Lung (tissue), 12 donors: ENCODE data around the gene CBX5. TPM values are rescaled to one million over a fixed set of nuclear protein-coding genes. Genes with fewer than 3 reads are reported as not detected.

Experiments
- ATAC-seq: fragments of 200-7000 bp; cut with Tn5 transposase; one replicate; pipeline ENCODE4 v1.9.1; 2020; ENCODE audit warnings: moderate number of reproducible peaks; ENCODE audit not compliant: insufficient read depth, low FRiP score
- DNase-seq, 3 donors: peaks; one replicate each; pipeline ENCODE4 v3.0.0-alpha.2; 2013 to 2017
- H3K27ac ChIP-seq, 2 donors: one replicate each; pipeline ENCODE4 v1.5.1; 2013; ENCODE audit warnings: mild to moderate bottlenecking in 2 of 2, moderate library complexity in 2 of 2, control low read depth in 1 of 2, inconsistent platforms in 1 of 2, low read depth in 1 of 2, low read length in 1 of 2
- H3K27me3 ChIP-seq, 3 donors: one replicate each; pipeline ENCODE4 v1.5.1; 2013; ENCODE audit warnings: low read length in 2 of 3; ENCODE audit not compliant: control insufficient read depth in 3 of 3, insufficient read depth in 3 of 3
- H3K36me3 ChIP-seq, 4 donors: one replicate each; pipeline ENCODE4 v1.5.1; 2013; ENCODE audit warnings: low read length in 4 of 4, mild to moderate bottlenecking in 1 of 4, moderate library complexity in 1 of 4; ENCODE audit not compliant: control insufficient read depth in 4 of 4, insufficient read depth in 4 of 4
- H3K4me1 ChIP-seq, 5 donors: one replicate each; pipeline ENCODE4 v1.5.1; 2013; ENCODE audit warnings: low read length in 5 of 5, mild to moderate bottlenecking in 2 of 5, moderate library complexity in 1 of 5; ENCODE audit not compliant: control insufficient read depth in 5 of 5, insufficient read depth in 5 of 5
- H3K4me3 ChIP-seq: one replicate; pipeline ENCODE4 v1.5.1; 2013; ENCODE audit warnings: mild to moderate bottlenecking, control low read depth, moderate library complexity
- H3K9ac ChIP-seq, 2 donors: one replicate each; pipeline ENCODE4 v1.5.1; 2013; ENCODE audit warnings: low read length in 2 of 2, control low read depth in 1 of 2; ENCODE audit not compliant: insufficient read depth in 1 of 2
- H3K9me3 ChIP-seq, 4 donors: one replicate each; pipeline ENCODE4 v1.5.1; 2013; ENCODE audit warnings: low read length in 3 of 4, mild to moderate bottlenecking in 1 of 4, moderate library complexity in 1 of 4; ENCODE audit not compliant: control insufficient read depth in 4 of 4, insufficient read depth in 3 of 4
- CTCF ChIP-seq: IDR thresholded peaks from 2 replicates; pipeline ENCODE4 v1.5.1; 2012; ENCODE audit warnings: mild to moderate bottlenecking; ENCODE audit errors: control extremely low read depth, extremely low read depth
- WGBS, 2 donors: extraction: QIAGEN DNeasy Blood & Tissue Kit; methylation state at CpG; one replicate each; pipeline ENCODE4 v1.1.7; 2013; 5-methylcytosine and 5-hydroxymethylcytosine counted together
- polyA plus RNA-seq, 2 donors: library from polyadenylated mRNA; stranded (reverse); fragments of 200-250 nt; gene quantifications; one replicate each; pipeline ENCODE4 v1.2.1, GENCODE V29; 2013
- total RNA-seq, 2 donors: library from RNA; depleted of rRNA in 1 of 2; stranded (reverse); fragments of >200 nt in 1 of 2; gene quantifications; one replicate each; pipeline ENCODE4 v1.2.1, GENCODE V29; 2014 to 2021
- donor health status: control.
- donor health status: control.
- donor health status: Bipolar disorder and iron deficiency.
- donor health status: healthy.
- donor health status: DM: yes; HTN: yes; CAD: no.

CBX5 gene
- total and polyA plus RNA-seq, 4 donors, result 8.3 to 78.3 (median 30.3) TPM

- 57 to 78% methylated on average over 9 of the region's 9 CpGs for WGBS, 2 donors
- Histone ChIP-seq H3K36me3 (peaks cover 0 to 3% (median 0%) of the 10 kb centered on the region in 4 donors), H3K27ac (no peak overlapping the region), H3K4me3 (no peak overlapping the region), H3K9me3 (no peaks in the 10 kb centered on the region), H3K27me3 (peaks cover 0 to 11% (median 9%) of the 10 kb centered on the region in 3 donors), H3K9ac (no peak overlapping the region), H3K4me1 (peaks cover 0 to 2% (median 0%) of the 10 kb centered on the region in 5 donors)
- TF ChIP-seq CTCF, result no peak
- ATAC-seq (no peak), DNase-seq (no peak)
Observed at GRCh38 chr12:54294953-54295566, 15.1 kb upstream of the CBX5 start.

- Histone ChIP-seq H3K27me3 (peaks cover 0 to 4% (median 4%) of the 10 kb centered on the region in 3 donors), H3K9ac (no peak overlapping the region), H3K4me1 (peaks cover 0 to 2% (median 0%) of the 10 kb centered on the region in 5 donors), H3K27ac (no peak overlapping the region), H3K36me3 (peaks cover 0 to 3% (median 0%) of the 10 kb centered on the region in 4 donors), H3K9me3 (no peaks in the 10 kb centered on the region), H3K4me3 (no peak overlapping the region)
- DNase-seq (peak in 1 of 3 donors; percentile 53), ATAC-seq (peak; percentile 81)
- TF ChIP-seq CTCF, result peak; percentile 68
- WGBS, 2 donors, result 43 to 49% methylated on average over 9 of the region's 9 CpGs
Observed at GRCh38 chr12:54294152-54294952, 14.4 kb upstream of the CBX5 start.

GRCh38 chr12:54292931-54293241 lies 13.0 kb upstream of the CBX5 start:
- TF ChIP-seq CTCF, result no peak
- Histone ChIP-seq H3K27me3 (no peaks in the 10 kb centered on the region), H3K9me3 (no peaks in the 10 kb centered on the region), H3K9ac (no peak overlapping the region), H3K36me3 (peaks cover 0 to 5% (median 0%) of the 10 kb centered on the region in 4 donors), H3K4me1 (peaks cover 0 to 2% (median 0%) of the 10 kb centered on the region in 5 donors), H3K4me3 (no peak overlapping the region), H3K27ac (no peak overlapping the region)
- no peak for DNase-seq
- no peak for ATAC-seq
- 97 to 98% methylated on average over 7 of the region's 7 CpGs for WGBS, 2 donors
